ENCODE results near the gene CD8A.
A peak's percentile ranks its signal among the peaks of the same experiment; 100 is the strongest.
"Not testable (repeated sequence)": the region's sequence is repeated elsewhere in the genome, so short reads cannot be mapped to it uniquely, and the experiment has no call there.

Gene CD8A

GRCh38 chr2:86790676-86791572 is at the start of gene CD8A:
TSS of gene CD8A (minus strand) at chr2:86790913. CDS start at chr2:86790825, 88 bp downstream.
- POLR2A ChIA-PET (ENCODE audit: low non-redundant PET): no interaction called here
- CTCF ChIA-PET: interaction anchor here (0.7 kb wide), 1 partner anchor 116 kb away, joined by 4 read pairs; no protein-coding TSS in a partner anchor
- DNase-seq (ENCODE audit: low spot score): no peak

GRCh38 chr2:86839871-86840548 is 49.3 kb upstream of the CD8A start:
- DNase-seq (ENCODE audit: low spot score); CTCF ChIA-PET; POLR2A ChIA-PET (ENCODE audit: low non-redundant PET); H3K27ac ChIP-seq: not testable (repeated sequence)

More at GRCh38 chr2:86790676-86791572, at the start of gene CD8A:
- TF ChIP-seq CTCF (conservative IDR thresholded peaks at IDR 0.05; ENCODE audit: low read depth): no peak
- H3K27ac ChIP-seq: no peak within 1 kb of the TSS

GRCh38 chr2:86839455-86839854 is 48.7 kb upstream of the CD8A start:
- DNase-seq (ENCODE audit: low spot score); H3K27ac ChIP-seq; CTCF ChIA-PET; POLR2A ChIA-PET (ENCODE audit: low non-redundant PET): not testable (repeated sequence)

GRCh38 chr2:86837714-86838113 is 47.0 kb upstream of the CD8A start:
- H3K27ac ChIP-seq; POLR2A ChIA-PET (ENCODE audit: low non-redundant PET); DNase-seq (ENCODE audit: low spot score); CTCF ChIA-PET: not testable (repeated sequence)

GRCh38 chr2:86836915-86837695 is 46.4 kb upstream of the CD8A start:
- CTCF ChIA-PET; DNase-seq (ENCODE audit: low spot score); POLR2A ChIA-PET (ENCODE audit: low non-redundant PET): not testable (repeated sequence)
- H3K27ac ChIP-seq: peak overlapping the region; percentile 55

- H3K27ac ChIP-seq; CTCF ChIA-PET; DNase-seq (ENCODE audit: low spot score); POLR2A ChIA-PET (ENCODE audit: low non-redundant PET): not testable (repeated sequence)
These were observed 44.8 kb upstream of the CD8A start for GRCh38 chr2:86835548-86835889.

- no peak for DNase-seq (ENCODE audit: low spot score)
- ChIA-PET CTCF (no interaction called here), POLR2A (ENCODE audit: low non-redundant PET) (no interaction called here)
- TF ChIP-seq CTCF (conservative IDR thresholded peaks at IDR 0.05; ENCODE audit: low read depth): no peak
- no peak overlapping the region for H3K27ac ChIP-seq
These were observed 42.6 kb upstream of the CD8A start for GRCh38 chr2:86833315-86833714.

- ChIA-PET CTCF (no interaction called here), POLR2A (ENCODE audit: low non-redundant PET) (no interaction called here)
- TF ChIP-seq CTCF (conservative IDR thresholded peaks at IDR 0.05; ENCODE audit: low read depth): no peak
- DNase-seq (ENCODE audit: low spot score): no peak
- H3K27ac ChIP-seq: no peak overlapping the region
These were observed 41.8 kb upstream of the CD8A start for GRCh38 chr2:86832334-86833096.

All from RWPE1 (cell line).